Naive thymus-derived CD4-positive, alpha-beta T cell (primary cell): Measurements from ENCODE around the gene MTX1. TPM values are rescaled to one million over a fixed set of nuclear protein-coding genes. Genes with fewer than 3 reads are reported as not detected.
"Not testable (repeated sequence)": the region's sequence is repeated elsewhere in the genome, so short reads cannot be mapped to it uniquely, and the experiment has no call there.

Experiments used
- ATAC-seq: fragments of 150-1000 bp; cut with Tn5 transposase; 2 replicates; pipeline ENCODE4 v1.10.0; 2021; ENCODE audit warnings: mild to moderate bottlenecking, moderate library complexity
- CTCF ChIA-PET: fragments of 350-600 bp; sonication (Branson Sonifier 250); formaldehyde crosslinking; loops from one replicate; lab custom pipeline; 2021; ENCODE audit warnings: antibody characterized with exemption; lab: Charles Lee
- POLR2A ChIA-PET: fragments of 350-600 bp; sonication (Branson Sonifier 250); formaldehyde crosslinking; loops from one replicate; lab custom pipeline; 2021; ENCODE audit warnings: antibody characterized with exemption, inconsistent platforms; lab: Charles Lee
- DNase-seq, 9 donors: peaks; one replicate each; pipeline versions ENCODE4 v3.0.0 to v3.0.0-alpha.2; 2020 to 2022; ENCODE audit warnings: mixed read lengths in 1 of 9
- H3K27ac ChIP-seq: one replicate; pipeline ENCODE4 v1.7.0; 2013; ENCODE audit warnings: mild to moderate bottlenecking, low read depth, low read length, moderate library complexity
- H3K27me3 ChIP-seq, 2 donors: one replicate each; pipeline ENCODE4 v1.7.0; 2013; ENCODE audit warnings: low read length in 2 of 2, mild to moderate bottlenecking in 2 of 2, moderate library complexity in 2 of 2; ENCODE audit not compliant: control insufficient read depth in 2 of 2, insufficient read depth in 2 of 2
- H3K36me3 ChIP-seq, 3 experiments: 1 replicate in 2 of 3; 2 replicates in 1 of 3; pipeline ENCODE4 v1.7.0; 2013; ENCODE audit warnings: low read length in 3 of 3, mild to moderate bottlenecking in 3 of 3, moderate library complexity in 1 of 3; ENCODE audit not compliant: insufficient read depth in 3 of 3, control insufficient read depth in 2 of 3
- H3K4me1 ChIP-seq, 2 donors: one replicate each; pipeline ENCODE4 v1.7.0; 2013; ENCODE audit warnings: low read length in 2 of 2, mild to moderate bottlenecking in 2 of 2, moderate library complexity in 1 of 2; ENCODE audit not compliant: control insufficient read depth in 2 of 2, insufficient read depth in 2 of 2
- H3K4me3 ChIP-seq: 2 replicates; pipeline ENCODE4 v1.7.0; 2013; ENCODE audit warnings: mild to moderate bottlenecking, low read length
- H3K9me3 ChIP-seq, 3 experiments: 1 replicate in 2 of 3; 2 replicates in 1 of 3; pipeline ENCODE4 v1.7.0; 2013; ENCODE audit warnings: low read length in 3 of 3; ENCODE audit not compliant: control insufficient read depth in 2 of 3
- H3K27ac Mint-ChIP-seq, 9 donors: one replicate each; pipeline ENCODE4 v1.8.0; 2020 to 2022; ENCODE audit warnings: mixed read lengths in 9 of 9, mild to moderate bottlenecking in 8 of 9, moderate library complexity in 5 of 9, inconsistent platforms in 2 of 9
- H3K27me3 Mint-ChIP-seq, 5 donors: one replicate each; pipeline ENCODE4 v1.8.0; 2021 to 2022; ENCODE audit warnings: mixed read lengths in 5 of 5, mild to moderate bottlenecking in 1 of 5
- H3K36me3 Mint-ChIP-seq, 5 donors: one replicate each; pipeline ENCODE4 v1.8.0; 2020 to 2022; ENCODE audit warnings: mixed read lengths in 5 of 5, mild to moderate bottlenecking in 3 of 5, inconsistent platforms in 1 of 5
- H3K4me1 Mint-ChIP-seq, 7 donors: one replicate each; pipeline ENCODE4 v1.8.0; 2020 to 2022; ENCODE audit warnings: mixed read lengths in 7 of 7, mild to moderate bottlenecking in 3 of 7, inconsistent platforms in 1 of 7
- H3K4me3 Mint-ChIP-seq, 10 donors: one replicate each; pipeline ENCODE4 v1.8.0; 2020 to 2022; ENCODE audit warnings: mild to moderate bottlenecking in 10 of 10, mixed read lengths in 10 of 10, moderate library complexity in 6 of 10, inconsistent platforms in 2 of 10
- H3K9me3 Mint-ChIP-seq, 11 donors: one replicate each; pipeline ENCODE4 v1.8.0; 2020 to 2022; ENCODE audit warnings: mixed read lengths in 11 of 11, mild to moderate bottlenecking in 4 of 11, inconsistent platforms in 1 of 11, moderate library complexity in 1 of 11
- intact Hi-C, 2 donors: fragments of 100-400 bp; cut with micrococcal nuclease; formaldehyde crosslinking; loops; one replicate each; pipeline ENCODE4 v1.15.1; 2023
- polyA plus RNA-seq, 2 donors: library from polyadenylated mRNA; unstranded; fragments of 300-500 nt; fragmentation: Illumina TruSeq; gene quantifications; one replicate each; pipeline ENCODE4 v1.2.3, GENCODE V29; 2021
- total RNA-seq, 6 experiments: library from RNA in 5 of 6; stranded (reverse) in 5 of 6; gene quantifications; 1 replicate in 5 of 6; 2 replicates in 1 of 6; pipeline ENCODE4 v1.2.3 and lab custom pipeline; 2021 to 2026

MTX1 gene
- total and polyA plus RNA-seq, 7 experiments from 2014 or later, result 19.5 to 49.9 (median 28.9) TPM

DNA sequence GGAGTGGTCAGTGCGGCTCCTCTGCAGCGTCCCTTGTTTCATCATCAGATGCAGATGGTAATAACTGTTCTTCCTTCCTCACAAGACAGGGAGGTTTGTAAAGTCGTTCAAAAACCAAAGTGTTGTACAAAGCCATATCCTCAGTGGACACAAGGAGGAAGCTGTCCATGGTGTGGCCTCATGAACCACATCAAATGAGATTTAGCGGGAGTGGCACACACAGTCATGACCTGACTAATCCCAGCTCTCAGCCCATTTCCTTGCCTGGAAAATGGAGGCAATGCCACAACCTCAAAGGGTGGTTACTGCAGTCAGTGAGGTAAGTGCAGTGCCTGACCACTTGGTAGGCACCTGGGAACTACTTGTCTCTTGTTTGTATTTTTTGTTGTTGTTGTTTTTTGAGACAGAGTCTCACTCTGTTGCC is 33.4 kb downstream of the MTX1 start:
- intact Hi-C loops, result loop anchor here (1.0 to 5.0 kb wide), 5 partner anchors 23 to 1095 kb away; partner anchors contain the start of genes CCT3 (in 1 of the 2), KRTCAP2 (in 1 of the 2), PMVK (in 1 of the 2) and SLC50A1 (in 1 of the 2)
- DNase-seq, result no peak
- Mint-ChIP-seq H3K4me1 (peaks cover 31 to 53% (median 44%) of the 10 kb centered on the region in 7 donors), H3K9me3 (peaks cover 0 to 8% (median 0%) of the 10 kb centered on the region in 11 donors), H3K27ac (peak overlapping the region; percentile 73 to 98 (median 91)), H3K36me3 (peaks cover 0 to 12% (median 5%) of the 10 kb centered on the region in 5 donors), H3K4me3 (peak overlapping the region in 7 of 10 donors; percentile 78 to 92 (median 88)), H3K27me3 (peaks cover 0 to 6% (median 3%) of the 10 kb centered on the region in 5 donors)
- Histone ChIP-seq H3K36me3 (peaks cover 0 to 15% (median 0%) of the 10 kb centered on the region in 3 experiments), H3K27me3 (no peaks in the 10 kb centered on the region), H3K27ac (peak overlapping the region; percentile 49), H3K4me1 (peaks cover 19 to 20% of the 10 kb centered on the region in 2 donors), H3K9me3 (no peaks in the 10 kb centered on the region), H3K4me3 (no peak overlapping the region)
- CTCF ChIA-PET, result interaction anchor here (1.2 to 2.5 kb wide), 3 partner anchors 9 to 23 kb away, joined by 3 to 10 read pairs (median 8); no protein-coding TSS in a partner anchor
- POLR2A ChIA-PET, result interaction anchor here (0.6 to 3.8 kb wide), 9 partner anchors 8 to 170 kb away, joined by 3 to 20 read pairs (median 4); partner anchors contain the start of genes RUSC1, SCAMP3 and THBS3
- ATAC-seq, result peak; percentile 26

DNA sequence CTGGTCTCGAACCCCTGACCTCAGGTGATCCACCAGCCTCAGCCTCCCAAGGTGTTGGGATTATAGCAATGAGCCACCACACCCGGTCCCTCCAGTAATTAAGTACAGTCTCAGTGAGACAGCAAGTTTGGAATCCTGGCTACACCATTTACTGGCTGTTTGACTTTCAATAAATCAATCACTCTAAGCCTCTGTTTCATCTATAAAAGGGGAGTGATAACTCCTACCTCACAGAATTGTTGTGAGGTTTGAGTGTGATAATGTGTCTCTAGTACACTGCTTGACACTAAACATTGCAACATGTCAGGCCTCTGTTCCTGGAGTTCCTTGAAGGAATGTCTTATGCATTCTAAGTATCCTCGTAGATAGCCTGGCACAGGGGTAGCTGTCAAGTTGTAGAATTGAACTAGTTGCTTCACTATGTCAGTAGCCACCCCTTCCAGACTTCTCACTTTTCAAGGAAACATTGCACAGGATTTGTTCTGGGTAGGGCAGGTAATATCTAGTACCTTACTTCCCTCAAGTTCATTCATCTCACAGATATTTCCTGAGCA is 34.4 kb downstream of the MTX1 start:
- peaks cover 0 to 6% (median 3%) of the 10 kb centered on the region in 5 donors for H3K36me3 Mint-ChIP-seq
- no peak for ATAC-seq
- H3K4me1 Mint-ChIP-seq, result peaks cover 31 to 53% (median 44%) of the 10 kb centered on the region in 7 donors

DNA sequence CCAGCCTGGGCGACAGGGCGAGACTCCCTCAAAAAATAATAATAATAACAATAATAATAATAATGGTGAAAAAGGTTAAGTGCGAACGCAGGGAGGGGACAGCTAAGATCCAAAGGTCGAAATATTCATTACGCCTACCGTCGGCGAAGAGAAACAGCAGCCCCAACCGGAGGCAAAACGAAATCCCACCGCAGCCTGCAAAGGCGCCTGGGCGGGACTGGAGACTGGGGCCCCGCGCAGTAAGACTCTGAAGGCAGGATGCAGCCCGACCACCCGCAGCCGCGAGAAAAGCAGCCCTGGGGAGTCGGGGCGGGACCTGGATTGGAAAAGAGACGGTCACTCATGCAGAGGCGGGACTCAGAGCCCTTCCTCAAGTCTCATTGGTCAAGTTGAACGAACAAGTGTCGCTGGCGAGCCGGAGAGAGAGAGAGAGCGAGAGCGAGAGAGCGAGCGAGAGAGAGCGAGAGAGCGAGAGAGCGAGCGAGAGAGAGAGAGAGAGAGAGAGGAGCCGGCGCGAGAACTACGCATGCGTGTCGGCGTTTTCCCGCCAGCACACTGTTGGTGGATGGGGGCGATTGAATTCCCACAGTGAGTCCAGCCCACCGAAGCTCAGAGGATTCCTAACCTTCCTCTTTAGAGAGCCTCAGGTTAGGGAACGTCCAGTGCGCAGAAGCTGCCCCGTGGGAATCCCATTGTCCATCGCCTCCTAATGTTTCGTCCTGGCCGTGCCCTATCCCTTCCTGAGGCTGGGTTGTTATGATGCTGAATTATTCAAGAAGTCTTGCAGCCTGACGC is 36.1 kb downstream of the MTX1 start:
- ChIA-PET CTCF (interaction anchor here (0.6 to 1.9 kb wide), 6 partner anchors 8 to 1600 kb away, joined by 3 to 8 read pairs (median 3); no protein-coding TSS in a partner anchor), POLR2A (interaction anchor here (0.6 to 3.8 kb wide), 23 partner anchors 11 to 970 kb away, joined by 3 to 20 read pairs (median 4); partner anchors contain the start of genes CLK2, ENTREP3, FDPS and KRTCAP2)
- Mint-ChIP-seq H3K27ac (peak overlapping the region; percentile 94 to 100 (median 98)), H3K27me3 (peaks cover 0 to 6% (median 3%) of the 10 kb centered on the region in 5 donors), H3K9me3 (peaks cover 0 to 8% (median 0%) of the 10 kb centered on the region in 11 donors), H3K36me3 (peaks cover 0 to 5% (median 0%) of the 10 kb centered on the region in 5 donors), H3K4me1 (peaks cover 31 to 50% (median 44%) of the 10 kb centered on the region in 7 donors), H3K4me3 (peak overlapping the region; percentile 84 to 97 (median 91))
- intact Hi-C loops, result loop anchor here (1.0 to 5.0 kb wide), 14 partner anchors 17 to 1093 kb away; partner anchors contain the start of genes HCN3 (in 2 of the 2), KRTCAP2 (in 2 of the 2), SCAMP3 (in 2 of the 2) and TRIM46 (in 2 of the 2)
- no peaks in the 10 kb centered on the region for H3K27me3 ChIP-seq
- H3K27ac ChIP-seq, result peak overlapping the region; percentile 73
- ATAC-seq (peak; percentile 92), DNase-seq (peak; percentile 76 to 96 (median 94))
- peak overlapping the region; percentile 63 for H3K4me3 ChIP-seq
- H3K4me1 ChIP-seq, result peaks cover 19 to 20% of the 10 kb centered on the region in 2 donors
- H3K36me3 ChIP-seq, result no peaks in the 10 kb centered on the region
- no peaks in the 10 kb centered on the region for H3K9me3 ChIP-seq

More for the DNA sequence above, 34.4 kb downstream of the MTX1 start:
- DNase-seq, result no peak
- Histone ChIP-seq H3K27ac (peak overlapping the region; percentile 73), H3K9me3 (no peaks in the 10 kb centered on the region), H3K36me3 (peaks cover 0 to 5% (median 0%) of the 10 kb centered on the region in 3 experiments), H3K27me3 (no peaks in the 10 kb centered on the region), H3K4me1 (peaks cover 19 to 20% of the 10 kb centered on the region in 2 donors), H3K4me3 (no peak overlapping the region)
- Mint-ChIP-seq H3K27ac (peak overlapping the region; percentile 84 to 100 (median 95)), H3K9me3 (peaks cover 0 to 8% (median 0%) of the 10 kb centered on the region in 11 donors), H3K27me3 (peaks cover 0 to 6% (median 3%) of the 10 kb centered on the region in 5 donors), H3K4me3 (peak overlapping the region; percentile 85 to 97 (median 91))
- CTCF ChIA-PET, result interaction anchor here (0.7 to 1.9 kb wide), 5 partner anchors 8 to 81 kb away, joined by 3 to 10 read pairs (median 6); no protein-coding TSS in a partner anchor
- POLR2A ChIA-PET, result interaction anchor here (0.6 to 3.8 kb wide), 7 partner anchors 11 to 69 kb away, joined by 3 to 20 read pairs (median 4); partner anchors contain the start of genes KRTCAP2 and TRIM46
- intact Hi-C loops, result loop anchor here (5.0 kb wide), 4 partner anchors 71 to 1094 kb away; partner anchors contain the start of genes CCT3 (in 1 of the 2), KRTCAP2 (in 1 of the 2), PMVK (in 1 of the 2) and SLC50A1 (in 1 of the 2)

DNA sequence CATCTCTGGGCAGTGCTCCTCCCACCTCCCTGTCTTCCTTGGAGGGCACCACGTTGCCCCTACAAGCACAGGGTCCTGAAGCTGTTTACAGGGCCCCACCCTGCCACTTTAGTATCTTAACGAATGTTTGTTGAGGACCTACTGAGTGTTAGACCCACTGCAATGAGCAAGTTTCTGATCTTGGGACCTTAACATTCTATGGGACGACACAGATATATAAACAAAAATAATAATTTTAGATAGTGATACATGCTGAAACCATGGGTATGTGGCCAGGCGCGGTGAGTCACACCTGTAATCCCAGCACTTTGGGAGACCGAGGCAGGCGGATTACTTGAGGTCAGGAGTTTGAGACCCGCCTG is 36.6 kb downstream of the MTX1 start:
- ChIA-PET POLR2A (interaction anchor here (0.5 to 3.8 kb wide), 16 partner anchors 10 to 968 kb away, joined by 3 to 20 read pairs (median 3); partner anchors contain the start of genes ENTREP3, FDPS, PMF1 and SCAMP3), CTCF (interaction anchor here (0.7 to 1.0 kb wide), 2 partner anchors 8 to 1601 kb away, joined by 3 read pairs; no protein-coding TSS in a partner anchor)
- ATAC-seq, result no peak
- peaks cover 33 to 52% (median 43%) of the 10 kb centered on the region in 7 donors for H3K4me1 Mint-ChIP-seq
- intact Hi-C loops, result loop anchor here (2.0 kb wide), 2 partner anchors 32 to 50 kb away; partner anchors contain the start of gene HCN3 (in 1 of the 2)
- peaks cover 0 to 8% (median 0%) of the 10 kb centered on the region in 11 donors for H3K9me3 Mint-ChIP-seq
- H3K36me3 Mint-ChIP-seq, result peaks cover 0 to 5% (median 0%) of the 10 kb centered on the region in 5 donors
- peaks cover 0 to 6% (median 3%) of the 10 kb centered on the region in 5 donors for H3K27me3 Mint-ChIP-seq
- H3K27ac Mint-ChIP-seq, result peak overlapping the region; percentile 94 to 100 (median 98)
- H3K27ac ChIP-seq, result peak overlapping the region; percentile 73
- no peaks in the 10 kb centered on the region for H3K9me3 ChIP-seq
- H3K4me1 ChIP-seq, result peaks cover 19 to 20% of the 10 kb centered on the region in 2 donors
- H3K4me3 ChIP-seq, result peak overlapping the region; percentile 63
- no peaks in the 10 kb centered on the region for H3K27me3 ChIP-seq
- H3K4me3 Mint-ChIP-seq, result peak overlapping the region; percentile 84 to 97 (median 91)
- H3K36me3 ChIP-seq, result no peaks in the 10 kb centered on the region
- no peak for DNase-seq

DNA sequence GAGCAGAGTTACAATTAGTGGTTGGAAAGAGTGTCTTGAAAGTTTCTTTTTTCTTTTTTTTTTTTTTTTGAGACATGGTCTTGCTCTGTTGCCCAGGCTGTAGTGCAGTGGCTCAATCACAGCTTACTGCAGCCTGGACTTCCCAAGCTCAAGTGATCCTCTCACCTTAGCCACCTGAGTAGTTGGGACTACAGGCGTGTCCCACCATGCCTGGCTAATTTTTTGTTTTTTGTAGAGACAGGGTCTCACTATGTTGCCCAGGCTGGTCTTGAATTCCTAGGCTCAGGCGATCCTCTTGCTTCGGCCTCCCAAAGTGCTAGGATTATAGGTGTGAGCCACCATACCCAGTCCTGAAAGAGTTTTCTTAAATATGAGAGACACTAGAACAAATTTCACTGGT is 38.3 kb downstream of the MTX1 start:
- intact Hi-C loops, H3K27me3 Mint-ChIP-seq, H3K9me3 ChIP-seq, H3K27me3 ChIP-seq, H3K9me3 Mint-ChIP-seq, H3K4me3 ChIP-seq, H3K36me3 ChIP-seq, ATAC-seq, DNase-seq, H3K36me3 Mint-ChIP-seq, H3K27ac ChIP-seq: not testable (repeated sequence)
- ChIA-PET CTCF (interaction anchor here (6.4 kb wide), 1 partner anchor 74 kb away, joined by 105 read pairs; the partner anchor contains the start of gene RUSC1), POLR2A (interaction anchor here (1.8 kb wide), 1 partner anchor 15 kb away, joined by 6 read pairs; no protein-coding TSS in a partner anchor)
- Mint-ChIP-seq H3K4me3 (peak overlapping the region in 1 of 10 donors; percentile 36), H3K27ac (peak overlapping the region in 7 of 9 donors; percentile 9 to 100 (median 43)), H3K4me1 (peaks cover 22 to 42% (median 30%) of the 10 kb centered on the region in 7 donors)
- peaks cover 12 to 13% of the 10 kb centered on the region in 2 donors for H3K4me1 ChIP-seq
